ENCODE measurements around the gene PRKAB1.
"Not testable (repeated sequence)": the region's sequence is repeated elsewhere in the genome, so short reads cannot be mapped to it uniquely, and the experiment has no call there.

The PRKAB1 gene

GRCh38 chr12:119695034-119695433 lies 27.1 kb downstream of the PRKAB1 start:
- peak; percentile 21 to 27 for DNase-seq (ENCODE audit: low read depth in 2 of 2)
- H3K4me3 ChIP-seq (replicated peaks in 1 of 2; ENCODE audit: low read depth in 2 of 2, low read length in 2 of 2): no peak overlapping the region
- peak; percentile 56 for TF ChIP-seq CTCF (IDR thresholded peaks at IDR 0.05; ENCODE audit: low read depth, low read length)

- no peak for TF ChIP-seq CTCF (IDR thresholded peaks at IDR 0.05; ENCODE audit: low read depth, low read length)
- no peak for DNase-seq (ENCODE audit: low read depth in 2 of 2)
- no peak overlapping the region for H3K4me3 ChIP-seq (replicated peaks in 1 of 2; ENCODE audit: low read depth in 2 of 2, low read length in 2 of 2)
Observed at GRCh38 chr12:119696943-119697342, 29.0 kb downstream of the PRKAB1 start.

- TF ChIP-seq CTCF (IDR thresholded peaks at IDR 0.05; ENCODE audit: low read depth, low read length): no peak
- H3K4me3 ChIP-seq (replicated peaks in 1 of 2; ENCODE audit: low read depth in 2 of 2, low read length in 2 of 2): no peak overlapping the region
- no peak for DNase-seq (ENCODE audit: low read depth in 2 of 2)
Observed at GRCh38 chr12:119699199-119699760, 31.3 kb downstream of the PRKAB1 start.

GRCh38 chr12:119700078-119700477 lies 32.1 kb downstream of the PRKAB1 start:
- no peak overlapping the region for H3K4me3 ChIP-seq (replicated peaks in 1 of 2; ENCODE audit: low read depth in 2 of 2, low read length in 2 of 2)
- DNase-seq (ENCODE audit: low read depth in 2 of 2): no peak
- no peak for TF ChIP-seq CTCF (IDR thresholded peaks at IDR 0.05; ENCODE audit: low read depth, low read length)

GRCh38 chr12:119704065-119704747 lies 36.3 kb downstream of the PRKAB1 start:
- no peak overlapping the region for H3K4me3 ChIP-seq (replicated peaks in 1 of 2; ENCODE audit: low read depth in 2 of 2, low read length in 2 of 2)
- peak in 1 of 2 donors; percentile 65 for DNase-seq (ENCODE audit: low read depth in 2 of 2)
- TF ChIP-seq CTCF (IDR thresholded peaks at IDR 0.05; ENCODE audit: low read depth, low read length): no peak

- TF ChIP-seq CTCF (IDR thresholded peaks at IDR 0.05; ENCODE audit: low read depth, low read length): no peak
- DNase-seq (ENCODE audit: low read depth in 2 of 2): no peak
- no peak overlapping the region for H3K4me3 ChIP-seq (replicated peaks in 1 of 2; ENCODE audit: low read depth in 2 of 2, low read length in 2 of 2)
Observed at GRCh38 chr12:119705182-119705581, 37.2 kb downstream of the PRKAB1 start.

GRCh38 chr12:119706427-119706826 lies 38.5 kb downstream of the PRKAB1 start:
- not testable (repeated sequence) for DNase-seq (ENCODE audit: low read depth in 2 of 2); H3K4me3 ChIP-seq (replicated peaks in 1 of 2; ENCODE audit: low read depth in 2 of 2, low read length in 2 of 2)
